Measurements from ENCODE around the gene PLCB1.
"Not testable (repeated sequence)": the region's sequence is repeated elsewhere in the genome, so short reads cannot be mapped to it uniquely, and the experiment has no call there.

PLCB1 gene

DNA sequence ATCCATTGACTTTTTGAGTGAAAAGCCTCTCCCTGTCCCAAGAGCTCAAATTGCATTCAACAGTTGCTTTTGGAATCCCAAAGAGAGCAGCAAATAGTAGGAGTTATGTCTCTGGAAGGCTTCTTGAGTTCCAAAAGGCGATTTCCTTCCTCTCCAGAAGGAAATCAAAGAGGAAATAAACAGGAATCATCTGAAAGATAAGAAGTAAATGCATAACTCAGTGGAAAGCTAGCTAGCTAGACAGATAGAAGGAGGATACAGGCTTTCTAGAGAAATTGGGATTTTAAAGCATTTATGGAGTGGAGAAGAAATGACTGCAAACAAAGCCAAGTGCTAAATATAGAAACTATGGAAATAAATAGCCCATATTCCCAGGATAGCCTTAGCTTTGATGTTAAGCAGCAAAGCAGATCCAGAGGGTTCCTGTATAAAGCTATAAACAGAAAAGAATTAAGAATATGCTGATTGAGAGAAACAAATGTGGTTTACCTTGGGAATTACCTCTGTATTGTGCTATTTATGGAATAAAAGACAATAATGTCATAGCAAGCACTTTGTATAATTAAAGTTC lies 214.7 kb downstream of the PLCB1 start:
- Histone ChIP-seq H3K9me2 (ENCODE audit: low read depth, low read length) (no peaks in the 10 kb centered on the region), H2AFZ (ENCODE audit: low read length) (no peak overlapping the region), H3K36me3 (ENCODE audit: insufficient read depth, low read length) (no peaks in the 10 kb centered on the region), H3F3A (ENCODE audit: insufficient read depth, low read length) (no peaks in the 10 kb centered on the region), H3K9ac (ENCODE audit: low read length) (no peak overlapping the region), H3K9me3 (ENCODE audit: low read length) (peaks cover 2% of the 10 kb centered on the region; the same call in 1 of the 2 replicates), H3K27ac (ENCODE audit: low read depth, low read length, poor library complexity, severe bottlenecking) (no peak overlapping the region), H4K20me1 (ENCODE audit: insufficient read depth, low read length) (no peaks in the 10 kb centered on the region), H3K4me1 (ENCODE audit: insufficient read depth, low read length, severe bottlenecking) (no peaks in the 10 kb centered on the region), H3K4me2 (ENCODE audit: low read length) (no peak overlapping the region), H3K27me3 (ENCODE audit: insufficient read depth, low read length) (no peaks in the 10 kb centered on the region), H3K4me3 (ENCODE audit: low read depth, low read length, poor library complexity, severe bottlenecking) (no peak overlapping the region), H3K79me2 (ENCODE audit: insufficient read depth, low read length) (no peaks in the 10 kb centered on the region)
- TF ChIP-seq, protein P1, sequence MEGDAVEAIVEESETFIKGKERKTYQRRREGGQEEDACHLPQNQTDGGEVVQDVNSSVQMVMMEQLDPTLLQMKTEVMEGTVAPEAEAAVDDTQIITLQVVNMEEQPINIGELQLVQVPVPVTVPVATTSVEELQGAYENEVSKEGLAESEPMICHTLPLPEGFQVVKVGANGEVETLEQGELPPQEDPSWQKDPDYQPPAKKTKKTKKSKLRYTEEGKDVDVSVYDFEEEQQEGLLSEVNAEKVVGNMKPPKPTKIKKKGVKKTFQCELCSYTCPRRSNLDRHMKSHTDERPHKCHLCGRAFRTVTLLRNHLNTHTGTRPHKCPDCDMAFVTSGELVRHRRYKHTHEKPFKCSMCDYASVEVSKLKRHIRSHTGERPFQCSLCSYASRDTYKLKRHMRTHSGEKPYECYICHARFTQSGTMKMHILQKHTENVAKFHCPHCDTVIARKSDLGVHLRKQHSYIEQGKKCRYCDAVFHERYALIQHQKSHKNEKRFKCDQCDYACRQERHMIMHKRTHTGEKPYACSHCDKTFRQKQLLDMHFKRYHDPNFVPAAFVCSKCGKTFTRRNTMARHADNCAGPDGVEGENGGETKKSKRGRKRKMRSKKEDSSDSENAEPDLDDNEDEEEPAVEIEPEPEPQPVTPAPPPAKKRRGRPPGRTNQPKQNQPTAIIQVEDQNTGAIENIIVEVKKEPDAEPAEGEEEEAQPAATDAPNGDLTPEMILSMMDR (IDR thresholded peaks at IDR 0.05; ENCODE audit: low read length) = no peak
- TF ChIP-seq EZH2 (IDR thresholded peaks at IDR 0.05; ENCODE audit: borderline replicate concordance, low read length) = no peak

DNA sequence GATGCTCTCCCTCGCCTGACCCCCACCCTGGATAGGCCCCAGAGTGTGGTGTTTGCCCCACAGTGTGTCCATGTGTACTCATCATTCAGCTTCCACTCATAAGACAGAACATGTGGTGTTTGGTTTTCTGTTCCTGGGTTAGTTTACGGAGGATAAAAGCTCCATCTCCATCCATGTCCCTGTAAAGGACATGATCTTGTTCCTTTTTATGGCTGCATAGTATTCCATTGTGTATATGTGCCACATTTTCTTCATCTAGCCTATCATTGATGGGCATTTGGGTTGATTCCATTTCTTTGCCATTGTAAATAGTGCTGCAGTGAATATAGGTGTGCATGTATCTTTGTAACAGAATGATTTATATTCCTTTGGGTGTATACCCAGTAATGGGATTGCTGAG lies 218.2 kb downstream of the PLCB1 start:
- not testable (repeated sequence) for H4K20me1 ChIP-seq (ENCODE audit: insufficient read depth, low read length); H2AFZ ChIP-seq (ENCODE audit: low read length); H3K4me2 ChIP-seq (ENCODE audit: low read length); H3F3A ChIP-seq (ENCODE audit: insufficient read depth, low read length); H3K4me1 ChIP-seq (ENCODE audit: insufficient read depth, low read length, severe bottlenecking); H3K36me3 ChIP-seq (ENCODE audit: insufficient read depth, low read length); H3K4me3 ChIP-seq (ENCODE audit: low read depth, low read length, poor library complexity, severe bottlenecking); H3K79me2 ChIP-seq (ENCODE audit: insufficient read depth, low read length); H3K27ac ChIP-seq (ENCODE audit: low read depth, low read length, poor library complexity, severe bottlenecking); H3K9me3 ChIP-seq (ENCODE audit: low read length); H3K27me3 ChIP-seq (ENCODE audit: insufficient read depth, low read length); H3K9me2 ChIP-seq (ENCODE audit: low read depth, low read length); H3K9ac ChIP-seq (ENCODE audit: low read length)

DNA sequence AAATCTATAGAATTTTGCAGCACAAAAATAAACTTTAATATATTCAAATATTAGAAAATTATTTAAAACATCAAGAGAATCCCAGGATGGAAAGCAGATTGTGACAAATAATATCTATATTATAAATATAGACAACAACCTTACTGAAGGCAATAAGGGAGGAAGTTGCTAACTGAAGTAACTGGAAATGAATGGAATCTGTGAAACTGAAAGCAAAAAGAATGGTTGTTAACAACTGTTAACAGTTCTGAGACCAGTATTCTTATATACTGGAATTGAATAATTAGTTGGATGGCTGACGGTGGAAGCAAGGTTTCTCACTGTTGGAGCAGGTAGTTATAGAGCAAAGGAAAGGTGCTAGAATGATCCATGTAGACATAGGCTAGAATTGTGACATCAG lies 220.4 kb downstream of the PLCB1 start:
- Histone ChIP-seq H4K20me1 (ENCODE audit: insufficient read depth, low read length) (no peaks in the 10 kb centered on the region), H2AFZ (ENCODE audit: low read length) (no peak overlapping the region), H3K4me3 (ENCODE audit: low read depth, low read length, poor library complexity, severe bottlenecking) (no peak overlapping the region), H3K36me3 (ENCODE audit: insufficient read depth, low read length) (no peaks in the 10 kb centered on the region), H3F3A (ENCODE audit: insufficient read depth, low read length) (no peaks in the 10 kb centered on the region), H3K9me2 (ENCODE audit: low read depth, low read length) (no peaks in the 10 kb centered on the region), H3K27ac (ENCODE audit: low read depth, low read length, poor library complexity, severe bottlenecking) (no peak overlapping the region), H3K9ac (ENCODE audit: low read length) (no peak overlapping the region), H3K4me1 (ENCODE audit: insufficient read depth, low read length, severe bottlenecking) (no peaks in the 10 kb centered on the region), H3K27me3 (ENCODE audit: insufficient read depth, low read length) (no peaks in the 10 kb centered on the region), H3K79me2 (ENCODE audit: insufficient read depth, low read length) (no peaks in the 10 kb centered on the region), H3K4me2 (ENCODE audit: low read length) (no peak overlapping the region), H3K9me3 (ENCODE audit: low read length) (peaks cover 4% of the 10 kb centered on the region; the same call in 1 of the 2 replicates)
- no peak for TF ChIP-seq EZH2 (IDR thresholded peaks at IDR 0.05; ENCODE audit: borderline replicate concordance, low read length)
- TF ChIP-seq, protein P1 (IDR thresholded peaks at IDR 0.05; ENCODE audit: low read length) = no peak

DNA sequence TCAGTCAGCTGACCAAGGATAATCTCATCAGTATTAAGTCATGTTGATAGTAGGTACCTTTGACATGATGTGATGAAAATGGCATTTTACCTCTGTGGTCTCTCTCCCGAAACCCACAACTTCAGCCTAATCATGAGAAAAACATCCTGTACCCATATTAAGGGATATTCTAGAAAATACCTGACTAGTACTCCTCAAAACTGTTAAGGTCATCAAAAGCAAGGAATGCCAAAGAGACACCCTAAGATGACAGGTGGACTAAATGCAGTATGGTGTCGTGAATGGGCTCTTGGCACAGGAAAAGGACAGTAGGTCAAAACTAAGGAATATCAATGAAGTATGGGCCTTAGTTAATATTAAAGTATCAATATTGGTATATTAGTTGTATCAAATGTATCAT lies 221.4 kb downstream of the PLCB1 start:
- H3K9me2 ChIP-seq (ENCODE audit: low read depth, low read length) = no peaks in the 10 kb centered on the region
- H3K27ac ChIP-seq (ENCODE audit: low read depth, low read length, poor library complexity, severe bottlenecking) = no peak overlapping the region
- no peaks in the 10 kb centered on the region for H3K36me3 ChIP-seq (ENCODE audit: insufficient read depth, low read length)
- H3K4me2 ChIP-seq (ENCODE audit: low read length) = no peak overlapping the region
- no peaks in the 10 kb centered on the region for H3F3A ChIP-seq (ENCODE audit: insufficient read depth, low read length)
- no peak overlapping the region for H3K9ac ChIP-seq (ENCODE audit: low read length)
- no peaks in the 10 kb centered on the region for H3K27me3 ChIP-seq (ENCODE audit: insufficient read depth, low read length)
- H3K4me3 ChIP-seq (ENCODE audit: low read depth, low read length, poor library complexity, severe bottlenecking) = no peak overlapping the region
- no peaks in the 10 kb centered on the region for H4K20me1 ChIP-seq (ENCODE audit: insufficient read depth, low read length)
- TF ChIP-seq, protein P1 (IDR thresholded peaks at IDR 0.05; ENCODE audit: low read length) = no peak
- TF ChIP-seq EZH2 (IDR thresholded peaks at IDR 0.05; ENCODE audit: borderline replicate concordance, low read length) = no peak
- no peaks in the 10 kb centered on the region for H3K4me1 ChIP-seq (ENCODE audit: insufficient read depth, low read length, severe bottlenecking)
- H3K79me2 ChIP-seq (ENCODE audit: insufficient read depth, low read length) = no peaks in the 10 kb centered on the region
- no peak overlapping the region for H2AFZ ChIP-seq (ENCODE audit: low read length)
- peaks cover 4% of the 10 kb centered on the region; the same call in 1 of the 2 replicates for H3K9me3 ChIP-seq (ENCODE audit: low read length)
